IgD-negative memory B cell (primary cell): ENCODE data around the gene ZBED1. TPM values are rescaled to one million over a fixed set of nuclear protein-coding genes. Genes with fewer than 3 reads are reported as not detected.
"Not testable (repeated sequence)": the region's sequence is repeated elsewhere in the genome, so short reads cannot be mapped to it uniquely, and the experiment has no call there.

Source experiments
- H3K27ac Mint-ChIP-seq, 3 donors: one replicate each; pipeline ENCODE4 v1.8.0; 2020 to 2022; ENCODE audit warnings: mild to moderate bottlenecking in 3 of 3, mixed read lengths in 3 of 3, moderate library complexity in 1 of 3
- H3K27me3 Mint-ChIP-seq: one replicate; pipeline ENCODE4 v1.8.0; 2021; ENCODE audit warnings: mixed read lengths
- H3K36me3 Mint-ChIP-seq: one replicate; pipeline ENCODE4 v1.8.0; 2020; ENCODE audit warnings: mild to moderate bottlenecking, mixed read lengths
- H3K4me1 Mint-ChIP-seq, 3 donors: one replicate each; pipeline ENCODE4 v1.8.0; 2020 to 2022; ENCODE audit warnings: mixed read lengths in 3 of 3, mild to moderate bottlenecking in 1 of 3
- H3K4me3 Mint-ChIP-seq, 4 donors: one replicate each; pipeline ENCODE4 v1.8.0; 2020 to 2022; ENCODE audit warnings: mild to moderate bottlenecking in 4 of 4, mixed read lengths in 4 of 4, moderate library complexity in 3 of 4
- H3K9me3 Mint-ChIP-seq, 3 donors: one replicate each; pipeline ENCODE4 v1.8.0; 2020 to 2021; ENCODE audit warnings: mixed read lengths in 3 of 3, mild to moderate bottlenecking in 1 of 3
- polyA plus RNA-seq: library from polyadenylated mRNA; unstranded; fragments of 300-500 nt; fragmentation: Illumina TruSeq; gene quantifications from one replicate; pipeline ENCODE4 v1.2.3, GENCODE V29; 2021

The ZBED1 gene
- polyA plus RNA-seq, 1 donor from 2014 or later, result 45.0 TPM

GRCh38 chrX:2495595-2495994 lies 5.2 kb downstream of the ZBED1 start:
- H3K36me3 Mint-ChIP-seq, result no peaks in the 10 kb centered on the region
- peak overlapping the region in 1 of 3 donors; percentile 76 for H3K27ac Mint-ChIP-seq
- no peaks in the 10 kb centered on the region for H3K9me3 Mint-ChIP-seq
- H3K4me1 Mint-ChIP-seq, result peaks cover 17 to 30% (median 30%) of the 10 kb centered on the region in 3 donors
- H3K27me3 Mint-ChIP-seq, result no peaks in the 10 kb centered on the region
- no peak overlapping the region for H3K4me3 Mint-ChIP-seq

DNA sequence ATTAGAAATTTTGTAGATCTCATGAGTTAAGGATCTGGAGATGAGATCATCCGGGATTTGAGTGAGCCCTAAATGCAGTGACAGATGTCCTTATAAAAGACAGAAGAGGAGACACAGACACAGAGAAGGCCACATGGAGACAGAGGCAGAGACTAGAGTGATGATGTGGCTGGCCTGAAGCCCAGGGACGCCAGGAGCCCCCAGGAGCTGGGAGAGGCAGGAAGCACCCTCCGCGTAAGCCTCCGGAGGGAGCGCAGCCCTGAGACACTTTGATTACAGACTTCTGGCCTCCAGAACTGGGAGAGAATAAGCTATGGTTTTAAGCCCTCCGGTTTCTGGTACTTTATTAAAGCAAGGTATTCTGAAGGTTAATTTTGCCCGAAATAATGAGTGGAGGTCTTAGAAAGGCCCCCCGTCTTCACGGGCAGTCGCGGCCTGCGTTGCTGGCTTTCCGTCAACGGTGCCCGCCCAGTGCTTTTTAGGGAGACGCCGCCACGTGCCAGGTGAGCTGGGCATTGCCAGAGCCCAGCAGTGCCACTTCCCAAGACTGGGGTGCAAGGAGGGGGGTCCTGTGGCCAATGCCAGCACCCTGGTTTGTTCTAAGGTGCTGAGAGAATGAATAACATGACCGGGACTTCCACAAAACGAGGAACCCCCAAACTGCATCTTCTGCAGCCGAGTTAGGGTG lies 8.1 kb downstream of the ZBED1 start:
- no peaks in the 10 kb centered on the region for H3K27me3 Mint-ChIP-seq
- no peaks in the 10 kb centered on the region for H3K9me3 Mint-ChIP-seq
- H3K36me3 Mint-ChIP-seq, result no peaks in the 10 kb centered on the region
- H3K27ac Mint-ChIP-seq, result peak overlapping the region in 2 of 3 donors; percentile 9 to 73
- H3K4me3 Mint-ChIP-seq, result peak overlapping the region in 1 of 4 donors; percentile 1
- H3K4me1 Mint-ChIP-seq, result peaks cover 4 to 9% (median 8%) of the 10 kb centered on the region in 3 donors

DNA sequence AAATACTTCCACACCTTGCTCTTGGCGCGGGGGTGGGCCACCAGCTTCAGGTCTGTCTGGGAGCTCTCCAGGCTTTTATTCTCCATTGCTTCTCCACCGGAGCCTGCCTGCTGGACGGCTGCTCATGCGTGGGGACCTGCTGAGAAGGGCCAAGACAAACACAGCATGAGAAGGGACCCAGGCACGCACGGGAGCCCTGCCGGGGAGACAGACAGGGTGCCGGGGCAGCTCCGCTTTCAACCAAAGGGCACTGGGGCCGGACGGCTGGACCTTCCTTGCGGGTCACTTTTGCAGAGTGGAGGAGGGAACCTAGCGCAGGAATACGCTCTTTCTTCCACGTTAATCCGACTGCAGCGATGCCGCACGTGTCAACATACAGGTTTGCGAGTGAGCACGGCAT lies 10.1 kb downstream of the ZBED1 start:
- no peak overlapping the region for H3K4me3 Mint-ChIP-seq
- no peaks in the 10 kb centered on the region for H3K9me3 Mint-ChIP-seq
- H3K4me1 Mint-ChIP-seq, result peaks cover 0 to 8% (median 6%) of the 10 kb centered on the region in 3 donors
- no peaks in the 10 kb centered on the region for H3K27me3 Mint-ChIP-seq
- no peak overlapping the region for H3K27ac Mint-ChIP-seq
- H3K36me3 Mint-ChIP-seq, result no peaks in the 10 kb centered on the region

- H3K27ac Mint-ChIP-seq, result peak overlapping the region in 1 of 3 donors; percentile 43
- no peaks in the 10 kb centered on the region for H3K36me3 Mint-ChIP-seq
- H3K9me3 Mint-ChIP-seq, result no peaks in the 10 kb centered on the region
- peaks cover 0 to 9% (median 5%) of the 10 kb centered on the region in 3 donors for H3K4me1 Mint-ChIP-seq
- no peak overlapping the region for H3K4me3 Mint-ChIP-seq
- H3K27me3 Mint-ChIP-seq, result no peaks in the 10 kb centered on the region
Observed at GRCh38 chrX:2489446-2490445, 11.0 kb downstream of the ZBED1 start.

DNA sequence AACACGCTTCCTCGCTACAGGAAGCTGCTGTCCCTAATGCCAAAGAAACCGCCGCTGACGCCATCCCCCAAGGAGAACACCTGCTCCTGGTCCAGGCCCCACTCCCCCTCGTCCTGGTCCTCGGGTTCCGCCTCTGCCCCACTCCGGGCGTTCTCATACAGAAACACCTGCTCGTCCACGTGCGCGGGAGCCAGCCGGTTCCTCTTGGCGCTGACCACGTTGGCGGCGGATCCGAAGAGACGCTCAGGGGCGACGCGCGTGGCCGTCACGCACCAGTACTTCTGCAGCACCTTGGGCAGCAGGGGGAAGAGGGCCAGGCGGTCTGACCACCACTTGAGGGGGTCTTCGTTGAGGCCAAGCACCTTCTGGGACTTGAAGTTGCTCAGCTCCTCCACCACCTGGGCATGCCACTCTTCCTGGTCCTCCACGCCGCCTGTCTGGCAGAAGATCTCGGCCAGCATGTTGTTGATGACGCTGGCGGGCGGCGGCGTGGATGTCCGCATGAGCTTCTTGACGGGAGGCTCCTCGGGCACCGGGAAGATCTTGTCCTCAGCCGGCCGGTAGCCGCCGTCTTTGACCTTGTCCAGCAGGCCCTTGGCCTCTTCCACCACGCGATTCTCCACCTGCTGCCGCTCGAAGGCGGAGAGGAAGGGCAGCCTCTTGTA lies 12.0 kb downstream of the ZBED1 start:
- Mint-ChIP-seq H3K4me1 (peaks cover 0 to 9% (median 5%) of the 10 kb centered on the region in 3 donors), H3K36me3 (no peaks in the 10 kb centered on the region), H3K9me3 (no peaks in the 10 kb centered on the region), H3K27ac (peak overlapping the region in 1 of 3 donors; percentile 43), H3K4me3 (no peak overlapping the region), H3K27me3 (no peaks in the 10 kb centered on the region)

- Mint-ChIP-seq H3K36me3 (peaks cover 2% of the 10 kb centered on the region), H3K27ac (no peak overlapping the region)
Observed at GRCh38 chrX:2487366-2487765, 13.4 kb downstream of the ZBED1 start.

DNA sequence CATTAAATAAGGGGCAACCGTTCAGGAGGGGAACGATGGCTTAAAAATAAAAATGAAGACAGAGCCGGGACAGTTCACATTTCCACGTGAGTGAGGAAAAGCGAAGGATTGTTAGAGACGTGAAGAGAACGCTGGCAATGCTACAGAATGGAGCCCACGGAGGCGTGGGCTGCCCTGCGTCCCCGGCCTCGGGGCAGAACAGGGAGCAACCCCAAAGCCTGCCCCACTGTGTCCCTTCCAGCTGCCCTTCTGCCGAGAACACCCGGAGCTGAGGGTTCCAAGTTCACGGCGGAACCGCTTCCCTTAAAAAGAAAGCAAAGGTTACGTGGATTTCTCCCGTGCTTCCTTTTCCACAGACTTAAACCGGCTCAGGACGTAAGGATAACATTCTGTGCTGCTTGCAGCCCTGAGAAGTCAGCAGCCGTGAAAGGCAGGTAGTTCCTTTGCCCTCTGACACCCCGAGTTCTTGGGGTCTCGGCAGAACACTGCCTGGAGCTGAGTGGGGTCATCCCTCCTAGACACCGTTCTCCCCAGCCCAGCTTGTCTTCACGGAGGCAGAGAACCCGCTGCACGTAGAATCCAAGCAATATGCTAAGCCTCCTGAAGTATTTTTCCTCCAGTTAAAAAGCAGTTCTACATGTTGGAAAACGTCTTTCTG lies 14.2 kb downstream of the ZBED1 start:
- peaks cover 0 to 4% (median 3%) of the 10 kb centered on the region in 3 donors for H3K4me1 Mint-ChIP-seq
- H3K4me3 Mint-ChIP-seq, result no peak overlapping the region
- no peaks in the 10 kb centered on the region for H3K27me3 Mint-ChIP-seq
- H3K27ac Mint-ChIP-seq, result no peak overlapping the region
- no peaks in the 10 kb centered on the region for H3K9me3 Mint-ChIP-seq
- H3K36me3 Mint-ChIP-seq, result peaks cover 2% of the 10 kb centered on the region

More at GRCh38 chrX:2487366-2487765, 13.4 kb downstream of the ZBED1 start:
- Mint-ChIP-seq H3K4me1 (peaks cover 0 to 8% (median 5%) of the 10 kb centered on the region in 3 donors), H3K4me3 (peak overlapping the region in 1 of 4 donors; percentile 9), H3K9me3 (no peaks in the 10 kb centered on the region), H3K27me3 (no peaks in the 10 kb centered on the region)

DNA sequence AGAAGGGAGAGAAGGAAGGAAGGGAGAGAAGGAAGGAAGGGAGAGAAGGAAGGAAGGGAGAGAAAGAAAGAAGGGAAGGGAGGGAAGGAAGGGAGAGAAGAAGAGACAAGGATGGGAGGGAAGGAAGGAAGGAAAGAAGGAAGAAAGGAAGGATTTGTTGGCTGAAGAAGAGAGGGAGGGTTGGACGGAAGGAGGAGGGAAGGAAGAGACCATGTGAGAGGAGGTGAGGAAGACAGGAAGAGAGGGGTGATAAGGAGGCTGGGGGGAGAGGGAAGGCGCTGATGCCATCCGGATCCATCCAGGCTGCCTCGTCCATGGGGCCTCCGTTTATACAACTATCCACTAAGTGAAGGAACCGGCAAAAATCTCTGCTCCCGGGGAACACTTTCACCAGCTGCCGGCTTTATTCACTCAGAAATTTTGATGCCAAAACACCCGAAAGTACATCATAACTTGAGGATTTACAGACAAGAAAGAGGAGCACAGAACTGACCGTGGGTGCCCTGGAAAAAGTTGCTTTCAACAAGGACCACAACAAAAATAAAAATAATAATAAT lies 14.9 kb downstream of the ZBED1 start:
- Mint-ChIP-seq H3K27ac (no peak overlapping the region), H3K9me3 (no peaks in the 10 kb centered on the region), H3K36me3 (peaks cover 4% of the 10 kb centered on the region), H3K27me3 (no peaks in the 10 kb centered on the region), H3K4me3 (no peak overlapping the region), H3K4me1 (peaks cover 0 to 4% (median 3%) of the 10 kb centered on the region in 3 donors)

DNA sequence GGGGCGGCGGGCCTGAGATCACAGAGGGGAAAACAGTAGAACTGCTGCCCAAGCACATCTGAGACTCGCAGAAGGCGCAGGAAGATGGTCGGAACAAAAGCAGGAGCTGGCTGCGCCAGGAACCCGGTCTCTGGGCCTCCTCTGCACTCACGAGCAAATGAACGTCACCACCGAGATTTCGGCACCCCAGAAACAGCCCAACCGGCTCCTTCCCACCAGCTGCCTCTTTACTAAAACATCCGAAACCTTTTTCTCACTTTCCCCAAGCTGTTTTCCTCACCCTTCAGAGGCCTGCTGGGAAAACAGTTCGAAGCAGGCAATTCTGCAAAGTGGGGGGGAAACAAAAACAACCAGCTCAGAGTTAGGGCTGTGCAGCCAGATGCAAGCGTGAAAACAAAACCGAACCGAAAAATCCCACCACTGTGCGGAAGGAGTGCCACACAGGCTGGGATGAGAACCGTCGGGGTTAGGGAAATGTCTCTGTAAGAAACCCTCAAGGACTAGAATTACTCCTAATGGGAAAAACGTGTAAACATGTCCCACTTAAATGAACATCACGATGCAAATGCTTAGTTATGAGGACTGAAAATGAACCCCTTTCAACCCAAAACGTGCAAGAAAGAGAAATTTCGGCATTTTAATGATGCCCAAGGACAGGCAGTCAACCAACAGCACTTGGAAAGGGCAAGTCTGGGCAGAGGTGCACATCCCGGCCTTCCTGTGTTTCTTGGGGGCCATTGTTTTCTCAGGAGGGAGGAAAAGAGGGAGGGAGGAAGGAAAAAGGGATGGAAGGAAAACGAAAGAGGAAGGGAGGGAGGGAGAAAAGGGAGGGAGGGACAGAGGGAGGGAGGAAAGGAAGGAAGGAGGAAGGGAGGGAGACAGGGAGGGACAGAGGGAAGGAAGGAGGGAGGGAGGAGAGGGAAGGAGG lies 15.8 kb downstream of the ZBED1 start:
- no peaks in the 10 kb centered on the region for H3K9me3 Mint-ChIP-seq
- no peak overlapping the region for H3K4me3 Mint-ChIP-seq

DNA sequence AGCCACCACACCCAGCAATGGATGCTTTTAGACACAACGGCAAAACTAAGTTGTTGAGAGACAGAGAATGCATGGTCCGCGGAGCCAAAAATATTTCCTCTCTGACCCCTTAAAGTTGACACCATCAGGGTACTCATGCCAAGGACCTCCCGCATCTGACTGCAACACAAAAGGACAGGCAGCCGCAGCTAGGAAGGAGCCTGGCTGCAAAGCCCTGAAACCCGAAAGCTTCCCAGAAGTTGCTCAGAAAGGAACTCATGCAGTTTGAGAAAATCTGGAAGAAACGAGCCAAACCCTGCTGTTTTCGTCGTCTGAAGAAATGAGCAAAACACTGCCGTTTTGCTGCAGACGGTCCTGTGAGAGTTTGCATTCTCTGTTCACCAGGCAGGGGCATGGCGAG lies 16.5 kb downstream of the ZBED1 start:
- Mint-ChIP-seq H3K36me3 (peaks cover 4% of the 10 kb centered on the region), H3K27ac (peak overlapping the region in 1 of 3 donors; percentile 74), H3K4me1 (peaks cover 0 to 4% (median 3%) of the 10 kb centered on the region in 3 donors), H3K27me3 (no peaks in the 10 kb centered on the region), H3K9me3 (no peaks in the 10 kb centered on the region), H3K4me3 (no peak overlapping the region)

More for the DNA sequence above, 15.8 kb downstream of the ZBED1 start:
- H3K27me3 Mint-ChIP-seq, result no peaks in the 10 kb centered on the region
- H3K36me3 Mint-ChIP-seq, result peaks cover 4% of the 10 kb centered on the region
- H3K4me1 Mint-ChIP-seq, result peaks cover 0 to 4% (median 3%) of the 10 kb centered on the region in 3 donors
- H3K27ac Mint-ChIP-seq, result peak overlapping the region in 1 of 3 donors; percentile 74

- peaks cover 0 to 4% (median 3%) of the 10 kb centered on the region in 3 donors for H3K4me1 Mint-ChIP-seq
- H3K4me3 Mint-ChIP-seq, result no peak overlapping the region
- H3K36me3 Mint-ChIP-seq, result peaks cover 4% of the 10 kb centered on the region
- no peaks in the 10 kb centered on the region for H3K27me3 Mint-ChIP-seq
- no peaks in the 10 kb centered on the region for H3K9me3 Mint-ChIP-seq
- no peak overlapping the region for H3K27ac Mint-ChIP-seq
Observed at GRCh38 chrX:2483398-2484060, 17.2 kb downstream of the ZBED1 start.

- not testable (repeated sequence) for H3K4me3 Mint-ChIP-seq, H3K27me3 Mint-ChIP-seq, H3K36me3 Mint-ChIP-seq
Observed at GRCh38 chrX:2481597-2481996, 19.2 kb downstream of the ZBED1 start.

GRCh38 chrX:2479982-2480381 lies 20.8 kb downstream of the ZBED1 start:
- H3K27me3 Mint-ChIP-seq, H3K36me3 Mint-ChIP-seq, H3K4me1 Mint-ChIP-seq, H3K4me3 Mint-ChIP-seq, H3K9me3 Mint-ChIP-seq, H3K27ac Mint-ChIP-seq: not testable (repeated sequence)

More at GRCh38 chrX:2481597-2481996, 19.2 kb downstream of the ZBED1 start:
- not testable (repeated sequence) for H3K4me1 Mint-ChIP-seq, H3K9me3 Mint-ChIP-seq
- peak overlapping the region in 1 of 3 donors; percentile 39 for H3K27ac Mint-ChIP-seq
